Osteoblast (primary cell): Measurements from ENCODE around the gene SLC12A7. TPM values are rescaled to one million over a fixed set of nuclear protein-coding genes. Genes with fewer than 3 reads are reported as not detected.

Source experiments
- DNase-seq: peaks from one replicate; pipeline ENCODE4 v3.0.0; 2011; ENCODE audit warnings: low spot score, mixed read lengths; ENCODE audit not compliant: insufficient read length; ENCODE audit errors: missing footprints
- H2AFZ ChIP-seq: 2 replicates; pipeline ENCODE4 v1.6.0; 2011; ENCODE audit warnings: mild to moderate bottlenecking, low read length
- H3K27ac ChIP-seq: 2 replicates; pipeline ENCODE4 v1.5.1; 2011; ENCODE audit warnings: mild to moderate bottlenecking, low read depth, low read length, moderate library complexity
- H3K27me3 ChIP-seq: 2 replicates; pipeline ENCODE4 v1.6.0; 2012; ENCODE audit warnings: mild to moderate bottlenecking, control low read depth, inconsistent platforms, low read length, moderate library complexity; ENCODE audit not compliant: insufficient read depth
- H3K36me3 ChIP-seq: 2 replicates; pipeline ENCODE4 v1.5.1; 2011; ENCODE audit warnings: mild to moderate bottlenecking, low read length, control low read depth, moderate library complexity; ENCODE audit not compliant: insufficient read depth
- H3K4me1 ChIP-seq: 2 replicates; pipeline ENCODE4 v1.5.1; 2011; ENCODE audit warnings: mild to moderate bottlenecking, low read length, control low read depth, moderate library complexity; ENCODE audit not compliant: insufficient read depth
- H3K4me2 ChIP-seq: 2 replicates; pipeline ENCODE4 v1.6.0; 2011; ENCODE audit warnings: mild to moderate bottlenecking, low read length; ENCODE audit not compliant: insufficient read depth
- H3K4me3 ChIP-seq: fragments of 200-600 bp; sonication (generic); 3 replicates; pipeline ENCODE4 v1.5.1; 2012; ENCODE audit warnings: mild to moderate bottlenecking, low read length, inconsistent platforms; ENCODE audit not compliant: insufficient read depth
- H3K79me2 ChIP-seq: 2 replicates; pipeline ENCODE4 v1.6.0; 2012; ENCODE audit warnings: mild to moderate bottlenecking, low read length, control low read depth, inconsistent platforms; ENCODE audit not compliant: insufficient read depth
- H3K9me3 ChIP-seq: 2 replicates; pipeline ENCODE4 v1.5.1; 2011; ENCODE audit warnings: low read depth, low read length, control low read depth
- H4K20me1 ChIP-seq: 2 replicates; pipeline ENCODE4 v1.6.0; 2012; ENCODE audit warnings: mild to moderate bottlenecking, low read length, control low read depth; ENCODE audit not compliant: insufficient read depth
- CTCF ChIP-seq: IDR thresholded peaks from 2 replicates; pipeline ENCODE4 v1.5.1; 2011; ENCODE audit warnings: mild to moderate bottlenecking, low read depth, low read length, moderate library complexity; ENCODE audit errors: extremely low read depth
- total RNA-seq: library from RNA; depleted of rRNA; stranded (reverse); fragments of >200 nt; gene quantifications from 2 replicates; pipeline ENCODE4 v1.2.3, GENCODE V29; 2012

The SLC12A7 gene
- total RNA-seq, 1 donor: 6.9 TPM

- no peak for TF ChIP-seq CTCF
- DNase-seq: peak; percentile 85
- H3K79me2 ChIP-seq: no peaks in the 10 kb centered on the region
These were observed 92.6 kb downstream of the SLC12A7 start for GRCh38 chr5:1019001-1019905.

GRCh38 chr5:1018596-1018995 lies 93.3 kb downstream of the SLC12A7 start:
- H3K4me1 ChIP-seq: no peaks in the 10 kb centered on the region
- no peak for TF ChIP-seq CTCF
- peaks cover 3% of the 10 kb centered on the region for H3K27me3 ChIP-seq
- no peak for DNase-seq
- no peaks in the 10 kb centered on the region for H3K9me3 ChIP-seq
- H3K4me3 ChIP-seq: no peak overlapping the region
- no peak overlapping the region for H2AFZ ChIP-seq
- H3K79me2 ChIP-seq: no peaks in the 10 kb centered on the region
- no peaks in the 10 kb centered on the region for H4K20me1 ChIP-seq
- H3K36me3 ChIP-seq: no peaks in the 10 kb centered on the region
- H3K27ac ChIP-seq: no peak overlapping the region
- no peak overlapping the region for H3K4me2 ChIP-seq

More at GRCh38 chr5:1019001-1019905, 92.6 kb downstream of the SLC12A7 start:
- Histone ChIP-seq H3K27ac (no peak overlapping the region), H3K4me3 (no peak overlapping the region), H3K36me3 (no peaks in the 10 kb centered on the region), H3K27me3 (peaks cover 3% of the 10 kb centered on the region), H2AFZ (no peak overlapping the region), H3K4me2 (no peak overlapping the region), H3K9me3 (no peaks in the 10 kb centered on the region), H3K4me1 (no peaks in the 10 kb centered on the region), H4K20me1 (no peaks in the 10 kb centered on the region)

- H4K20me1 ChIP-seq: no peaks in the 10 kb centered on the region
- no peak for TF ChIP-seq CTCF
- H3K9me3 ChIP-seq: no peaks in the 10 kb centered on the region
- H3K27ac ChIP-seq: no peak overlapping the region
- no peak overlapping the region for H2AFZ ChIP-seq
- DNase-seq: peak; percentile 87
- H3K36me3 ChIP-seq: no peaks in the 10 kb centered on the region
- H3K79me2 ChIP-seq: no peaks in the 10 kb centered on the region
- no peak overlapping the region for H3K4me2 ChIP-seq
- H3K27me3 ChIP-seq: peaks cover 3% of the 10 kb centered on the region
- H3K4me3 ChIP-seq: no peak overlapping the region
- no peaks in the 10 kb centered on the region for H3K4me1 ChIP-seq
These were observed 94.0 kb downstream of the SLC12A7 start for GRCh38 chr5:1017691-1018455.

- no peak overlapping the region for H2AFZ ChIP-seq
- H3K27ac ChIP-seq: no peak overlapping the region
- no peaks in the 10 kb centered on the region for H3K36me3 ChIP-seq
- no peaks in the 10 kb centered on the region for H3K4me1 ChIP-seq
- no peak for TF ChIP-seq CTCF
- H3K9me3 ChIP-seq: no peaks in the 10 kb centered on the region
- H3K4me3 ChIP-seq: no peak overlapping the region
- no peak for DNase-seq
- peaks cover 3% of the 10 kb centered on the region for H3K27me3 ChIP-seq
- H4K20me1 ChIP-seq: no peaks in the 10 kb centered on the region
- H3K4me2 ChIP-seq: no peak overlapping the region
- H3K79me2 ChIP-seq: no peaks in the 10 kb centered on the region
These were observed 94.8 kb downstream of the SLC12A7 start for GRCh38 chr5:1017056-1017455.
